SK-N-DZ (cell line): ENCODE results near the gene BAMBI.

Source experiments
- small RNA-seq, 2 experiments: library from RNA; depleted of rRNA; stranded (forward); fragments of <200 nt; gene quantifications; one replicate each; pipeline ENCODE3, GENCODE V24; 2014

Gene BAMBI

Small RNA genes lying within 50 kb of the gene (small RNA-seq; reads per million reads assigned to genes)
- gene RNU4ATAC6P, result 0 to 0.04 reads per million in 2 experiments
- gene RNU6-1067P, result 0 to 0.04 reads per million in 2 experiments
